GM12872 (cell line): ENCODE results near the gene GPR158.

Source experiments
- TF ChIP-seq, protein P1 (sequence below): IDR thresholded peaks from 3 replicates; pipeline ENCODE4 v1.5.1; 2011; ENCODE audit warnings: low read depth, mild to moderate bottlenecking, low read length, moderate library complexity; ENCODE audit not compliant: insufficient read depth

The GPR158 gene, protein sequence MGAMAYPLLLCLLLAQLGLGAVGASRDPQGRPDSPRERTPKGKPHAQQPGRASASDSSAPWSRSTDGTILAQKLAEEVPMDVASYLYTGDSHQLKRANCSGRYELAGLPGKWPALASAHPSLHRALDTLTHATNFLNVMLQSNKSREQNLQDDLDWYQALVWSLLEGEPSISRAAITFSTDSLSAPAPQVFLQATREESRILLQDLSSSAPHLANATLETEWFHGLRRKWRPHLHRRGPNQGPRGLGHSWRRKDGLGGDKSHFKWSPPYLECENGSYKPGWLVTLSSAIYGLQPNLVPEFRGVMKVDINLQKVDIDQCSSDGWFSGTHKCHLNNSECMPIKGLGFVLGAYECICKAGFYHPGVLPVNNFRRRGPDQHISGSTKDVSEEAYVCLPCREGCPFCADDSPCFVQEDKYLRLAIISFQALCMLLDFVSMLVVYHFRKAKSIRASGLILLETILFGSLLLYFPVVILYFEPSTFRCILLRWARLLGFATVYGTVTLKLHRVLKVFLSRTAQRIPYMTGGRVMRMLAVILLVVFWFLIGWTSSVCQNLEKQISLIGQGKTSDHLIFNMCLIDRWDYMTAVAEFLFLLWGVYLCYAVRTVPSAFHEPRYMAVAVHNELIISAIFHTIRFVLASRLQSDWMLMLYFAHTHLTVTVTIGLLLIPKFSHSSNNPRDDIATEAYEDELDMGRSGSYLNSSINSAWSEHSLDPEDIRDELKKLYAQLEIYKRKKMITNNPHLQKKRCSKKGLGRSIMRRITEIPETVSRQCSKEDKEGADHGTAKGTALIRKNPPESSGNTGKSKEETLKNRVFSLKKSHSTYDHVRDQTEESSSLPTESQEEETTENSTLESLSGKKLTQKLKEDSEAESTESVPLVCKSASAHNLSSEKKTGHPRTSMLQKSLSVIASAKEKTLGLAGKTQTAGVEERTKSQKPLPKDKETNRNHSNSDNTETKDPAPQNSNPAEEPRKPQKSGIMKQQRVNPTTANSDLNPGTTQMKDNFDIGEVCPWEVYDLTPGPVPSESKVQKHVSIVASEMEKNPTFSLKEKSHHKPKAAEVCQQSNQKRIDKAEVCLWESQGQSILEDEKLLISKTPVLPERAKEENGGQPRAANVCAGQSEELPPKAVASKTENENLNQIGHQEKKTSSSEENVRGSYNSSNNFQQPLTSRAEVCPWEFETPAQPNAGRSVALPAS (N-terminal part only)

DNA sequence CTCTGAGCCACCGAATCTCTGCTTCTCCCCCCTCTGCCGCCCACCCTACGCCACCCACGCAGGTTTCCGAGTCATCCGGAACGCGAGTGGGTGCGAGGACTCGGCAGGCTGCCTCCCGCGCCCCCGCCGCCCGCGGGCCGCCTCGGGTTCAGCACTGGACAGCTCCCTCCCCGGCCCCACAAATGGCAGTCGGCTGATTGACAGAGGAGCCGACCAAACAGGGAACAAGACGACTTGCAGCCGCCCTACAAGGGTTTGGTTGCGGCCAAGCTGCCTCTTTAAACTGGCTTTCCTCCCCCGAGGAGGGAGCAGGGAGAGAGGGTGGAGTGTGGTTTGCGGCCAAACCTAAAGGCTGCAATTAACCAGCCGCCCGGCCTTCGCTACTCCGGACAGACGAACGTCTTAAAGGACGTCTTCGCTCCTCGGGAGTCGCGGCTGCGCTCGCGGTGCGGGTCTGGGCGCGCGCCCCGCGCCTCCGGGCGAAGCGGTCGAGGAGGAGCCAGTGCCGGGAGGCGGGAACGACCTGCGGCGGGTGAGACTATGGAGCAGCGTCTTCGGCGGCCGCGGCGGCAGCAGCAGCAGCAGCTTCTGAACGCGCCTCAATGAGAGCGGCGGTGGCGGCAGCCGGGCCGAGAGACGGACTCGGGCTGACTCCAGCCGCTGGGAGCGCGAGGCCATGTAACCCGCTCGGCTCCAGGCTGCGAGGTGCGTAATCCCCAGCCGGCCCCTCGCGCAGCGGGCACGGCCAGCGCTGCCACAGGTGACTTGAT, at the start of gene GPR158:
Gene GPR158, plus strand, starts transcription at position 541 of the 770 bp plus-strand sequence. CDS start 420 bp downstream, outside the sequence.
- TF ChIP-seq, protein P1, sequence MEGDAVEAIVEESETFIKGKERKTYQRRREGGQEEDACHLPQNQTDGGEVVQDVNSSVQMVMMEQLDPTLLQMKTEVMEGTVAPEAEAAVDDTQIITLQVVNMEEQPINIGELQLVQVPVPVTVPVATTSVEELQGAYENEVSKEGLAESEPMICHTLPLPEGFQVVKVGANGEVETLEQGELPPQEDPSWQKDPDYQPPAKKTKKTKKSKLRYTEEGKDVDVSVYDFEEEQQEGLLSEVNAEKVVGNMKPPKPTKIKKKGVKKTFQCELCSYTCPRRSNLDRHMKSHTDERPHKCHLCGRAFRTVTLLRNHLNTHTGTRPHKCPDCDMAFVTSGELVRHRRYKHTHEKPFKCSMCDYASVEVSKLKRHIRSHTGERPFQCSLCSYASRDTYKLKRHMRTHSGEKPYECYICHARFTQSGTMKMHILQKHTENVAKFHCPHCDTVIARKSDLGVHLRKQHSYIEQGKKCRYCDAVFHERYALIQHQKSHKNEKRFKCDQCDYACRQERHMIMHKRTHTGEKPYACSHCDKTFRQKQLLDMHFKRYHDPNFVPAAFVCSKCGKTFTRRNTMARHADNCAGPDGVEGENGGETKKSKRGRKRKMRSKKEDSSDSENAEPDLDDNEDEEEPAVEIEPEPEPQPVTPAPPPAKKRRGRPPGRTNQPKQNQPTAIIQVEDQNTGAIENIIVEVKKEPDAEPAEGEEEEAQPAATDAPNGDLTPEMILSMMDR, result no peak

DNA sequence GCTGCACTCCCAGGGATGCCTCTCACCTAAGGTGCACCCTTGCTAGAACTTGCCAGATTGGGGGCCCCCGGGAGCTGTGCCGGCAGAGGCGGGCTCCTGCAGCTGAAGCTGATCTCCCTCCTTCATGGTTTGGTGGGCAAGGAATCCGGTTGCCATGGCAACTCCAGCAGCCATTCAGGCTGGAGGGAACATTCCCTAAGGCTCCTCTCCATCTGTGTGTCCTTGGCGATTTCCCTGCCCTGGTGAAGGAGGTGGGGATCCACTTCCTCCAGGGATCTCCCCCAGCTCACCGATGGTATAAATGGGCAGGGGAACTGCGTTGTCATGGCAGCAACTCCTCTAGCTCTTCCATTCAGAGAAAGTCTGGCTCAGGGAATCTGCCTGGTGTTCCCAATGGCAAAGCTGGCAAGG, 49.6 kb upstream of the GPR158 start:
- TF ChIP-seq, protein P1, result no peak

DNA sequence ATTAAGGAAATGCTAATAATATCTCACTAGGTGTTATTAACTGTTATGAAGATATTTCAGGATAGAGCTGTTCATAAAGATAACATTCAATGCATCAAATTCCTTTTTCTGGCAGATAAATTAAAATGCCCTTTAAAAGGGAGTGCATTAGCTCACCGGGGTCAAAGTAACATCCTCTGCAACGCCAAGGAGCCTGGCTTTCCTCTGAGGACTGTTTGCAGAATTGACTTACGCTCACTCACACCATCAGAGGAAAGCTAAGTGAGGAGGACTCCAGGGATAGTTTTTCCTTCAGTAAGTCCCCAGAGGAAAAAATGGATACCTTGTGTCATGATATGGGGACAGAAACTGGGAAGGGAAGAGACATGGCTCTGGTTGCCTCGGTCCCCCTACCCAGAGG, 45.2 kb upstream of the GPR158 start:
- TF ChIP-seq, protein P1, result no peak

DNA sequence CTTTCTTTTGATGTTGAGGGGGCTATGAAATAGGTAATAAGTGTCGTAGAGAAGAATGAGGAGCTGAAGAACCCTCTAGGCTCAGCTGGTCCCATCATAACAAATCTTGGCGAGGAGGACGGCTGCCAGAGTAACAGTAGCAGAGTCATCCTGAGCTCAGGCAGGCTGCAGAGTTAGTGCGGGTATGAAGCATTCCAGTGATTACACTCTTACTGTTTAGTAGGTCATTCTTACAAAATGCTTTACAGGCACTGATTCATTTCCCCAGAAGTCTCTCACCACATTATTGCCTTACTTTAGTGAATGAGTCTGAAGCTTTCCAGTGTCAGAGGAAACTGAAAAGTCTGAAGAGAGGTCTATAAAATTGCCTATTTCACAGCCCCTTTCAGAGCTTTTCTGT, 43.9 kb upstream of the GPR158 start:
- TF ChIP-seq, protein P1, result no peak

DNA sequence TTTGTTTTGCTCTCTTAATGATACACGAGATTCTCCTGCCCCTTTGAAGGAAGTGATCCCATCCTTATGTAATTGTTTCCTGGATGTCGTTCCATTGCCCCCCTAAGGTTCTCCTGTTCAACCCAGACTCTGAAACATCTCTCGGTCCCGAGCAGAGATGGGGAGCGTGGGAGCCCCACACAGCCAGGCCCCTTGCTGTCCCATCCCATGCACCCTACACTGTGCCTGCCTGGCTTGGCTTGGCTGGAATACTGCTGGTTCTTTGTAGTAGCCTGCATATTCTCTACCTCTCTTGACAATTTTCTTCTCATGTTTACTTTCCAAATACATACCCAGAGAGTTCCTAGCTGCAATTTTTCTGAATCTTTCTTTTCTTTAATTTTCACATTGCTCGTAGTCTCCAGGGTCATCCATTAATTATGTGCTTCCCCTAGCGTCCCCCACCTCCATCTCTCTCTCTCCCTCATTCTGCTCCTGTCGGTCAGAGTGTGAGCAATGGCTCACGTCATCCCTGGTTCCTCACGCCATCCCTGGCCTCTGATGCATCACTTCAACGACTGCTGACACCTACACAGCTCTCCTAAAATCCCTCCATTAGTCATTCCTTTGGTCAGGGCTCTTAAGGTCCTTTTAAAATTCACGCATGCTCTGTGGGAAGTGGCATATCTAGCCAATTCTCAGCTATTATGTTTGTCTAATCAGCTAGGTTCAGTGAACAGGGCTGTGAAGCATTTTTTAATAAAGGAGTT, 32.5 kb upstream of the GPR158 start:
- TF ChIP-seq, protein P1, result no peak

DNA sequence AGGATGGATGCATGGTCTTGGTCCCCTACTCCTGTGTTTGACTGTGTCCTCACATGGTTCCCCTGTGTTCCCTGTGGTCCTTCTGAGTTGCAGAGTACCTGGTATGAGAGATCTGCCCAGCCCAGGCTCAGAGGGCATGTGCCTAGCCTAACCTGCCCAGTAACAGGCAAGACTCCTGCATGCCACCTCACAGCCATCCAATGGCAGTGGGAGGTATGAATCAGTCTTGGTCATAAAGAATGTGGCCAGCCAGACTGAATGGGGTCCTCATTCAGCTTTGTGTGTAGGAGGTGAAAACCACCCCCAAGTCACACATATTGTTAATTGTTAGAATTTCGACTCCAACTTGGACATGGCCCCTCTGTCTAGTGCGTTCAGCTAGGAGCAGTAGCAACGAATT, 17.2 kb upstream of the GPR158 start:
- TF ChIP-seq, protein P1, result no peak
